GM19324 (cell line): ENCODE measurements around the gene LATS2.
"Not testable (repeated sequence)": the region's sequence is repeated elsewhere in the genome, so short reads cannot be mapped to it uniquely, and the experiment has no call there.

ENCODE experiments used
- ATAC-seq: cut with Tn5 transposase; IDR thresholded peaks from one replicate; pipeline ENCODE4 v1.9.1; 2021; ENCODE audit warnings: mild to moderate bottlenecking, moderate library complexity; ENCODE audit not compliant: unreplicated experiment, low FRiP score

LATS2 gene

DNA sequence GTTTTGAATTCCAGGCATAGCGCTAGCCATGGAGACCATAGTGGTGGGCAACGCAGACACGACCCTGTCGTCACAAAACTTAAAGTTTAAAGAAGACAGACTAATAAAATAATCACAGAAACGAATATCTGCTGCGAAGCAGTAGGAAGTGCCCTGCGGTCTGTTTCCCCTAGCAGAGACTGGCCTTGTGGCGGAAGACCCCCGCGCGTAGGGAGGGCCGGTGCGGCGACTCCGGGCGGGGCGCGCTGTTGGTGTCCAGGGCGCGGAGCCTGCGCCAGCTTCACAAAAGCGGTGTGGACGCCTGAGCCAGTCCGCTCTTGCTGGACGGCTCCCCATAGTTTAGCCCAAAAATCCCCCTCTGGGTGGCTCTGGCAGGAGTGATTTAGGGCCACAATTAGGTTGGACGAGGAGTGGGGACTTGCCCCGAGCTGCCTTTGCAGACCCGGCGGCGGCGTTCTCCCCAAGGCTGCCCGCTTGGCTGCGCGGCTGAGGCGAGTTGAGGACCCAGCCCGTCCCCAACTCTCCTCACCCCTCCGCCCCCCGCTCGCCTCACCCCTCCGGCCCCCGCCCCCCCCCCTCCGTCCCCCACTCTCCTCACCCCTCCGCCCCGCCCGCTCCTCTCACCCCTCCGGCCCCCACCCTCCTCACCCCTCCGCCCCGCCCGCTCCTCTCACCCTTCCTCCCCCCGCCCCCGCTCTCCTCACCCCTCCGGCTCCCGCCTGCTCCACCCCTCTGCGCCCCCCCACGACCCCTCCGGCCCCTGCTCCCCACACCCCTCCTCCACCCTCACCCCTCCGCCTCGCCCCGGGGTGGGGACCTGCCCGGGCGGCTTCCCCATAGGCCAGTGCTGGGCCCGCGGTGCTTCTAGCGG is 14.2 kb upstream of the LATS2 start:
- ATAC-seq, result no peak

- ATAC-seq, result no peak
Measured at GRCh38 chr13:21075011-21075378, 13.6 kb upstream of the LATS2 start.

- no peak for ATAC-seq
Measured at GRCh38 chr13:21074546-21074945, 13.2 kb upstream of the LATS2 start.

DNA sequence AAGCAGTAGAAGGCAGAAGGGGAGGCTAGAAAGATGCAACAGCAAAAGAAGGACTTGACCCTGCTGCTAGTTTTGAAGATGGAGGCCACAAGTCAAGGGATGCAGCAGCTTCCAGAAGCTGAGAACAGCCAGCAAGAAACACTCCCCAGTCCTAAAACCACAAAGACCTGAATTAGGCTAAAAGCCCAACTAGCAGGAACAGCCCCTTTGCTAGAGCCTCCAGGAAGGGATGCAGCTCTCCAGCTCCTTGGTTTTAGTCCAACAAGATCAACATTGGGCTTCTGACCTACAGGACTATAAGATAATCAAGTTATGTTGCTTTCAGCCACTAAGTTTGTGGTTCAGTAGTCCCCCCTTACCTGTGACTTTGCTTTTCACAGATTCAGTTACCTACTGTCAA is 10.5 kb upstream of the LATS2 start:
- ATAC-seq, result no peak

DNA sequence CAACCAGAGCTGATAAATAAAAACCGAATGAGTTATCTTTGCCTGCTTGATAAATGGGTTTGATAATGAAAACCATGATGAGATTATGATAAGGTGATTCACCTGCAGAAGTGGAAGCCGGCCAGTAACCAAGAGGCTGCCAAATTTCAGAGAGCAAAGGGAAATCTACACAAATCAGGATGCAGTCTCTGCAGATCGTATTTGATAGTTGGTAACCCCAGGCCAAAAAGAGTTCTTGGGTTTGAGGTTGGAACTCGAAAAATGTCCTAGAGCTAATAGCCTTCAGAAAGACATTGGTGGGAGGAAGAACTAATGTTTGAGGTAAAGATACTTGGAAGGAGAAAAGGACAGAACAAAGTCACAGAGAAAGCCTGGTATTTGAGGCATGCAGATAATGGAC is 9.6 kb upstream of the LATS2 start:
- ATAC-seq, result no peak

GRCh38 chr13:21069561-21070004 is 8.2 kb upstream of the LATS2 start:
- no peak for ATAC-seq

GRCh38 chr13:21067848-21068247 is 6.5 kb upstream of the LATS2 start:
- ATAC-seq, result no peak

DNA sequence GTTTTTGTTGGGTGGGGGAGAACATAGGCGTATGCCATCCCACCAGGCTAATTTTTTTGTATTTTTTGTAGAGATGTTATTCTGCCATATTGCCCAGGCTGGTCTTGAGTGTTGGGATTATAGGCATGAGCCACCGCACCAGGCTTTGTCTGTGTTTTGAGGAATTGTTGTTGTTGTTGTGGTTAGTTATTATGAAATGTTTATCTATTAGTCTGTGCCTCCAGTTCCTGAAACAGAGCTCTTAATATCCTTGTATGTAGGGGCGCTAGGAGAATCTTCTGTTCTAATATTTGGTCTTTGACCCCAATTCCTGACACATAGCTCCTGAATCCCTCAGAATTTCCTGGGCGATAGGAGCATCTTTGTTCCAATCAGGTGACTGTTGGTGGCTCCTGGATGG is 5.6 kb upstream of the LATS2 start:
- ATAC-seq, result no peak

- no peak for ATAC-seq
Measured at GRCh38 chr13:21065686-21066085, 4.3 kb upstream of the LATS2 start.

- no peak for ATAC-seq
Measured at GRCh38 chr13:21063031-21063430, 1.6 kb upstream of the LATS2 start.

DNA sequence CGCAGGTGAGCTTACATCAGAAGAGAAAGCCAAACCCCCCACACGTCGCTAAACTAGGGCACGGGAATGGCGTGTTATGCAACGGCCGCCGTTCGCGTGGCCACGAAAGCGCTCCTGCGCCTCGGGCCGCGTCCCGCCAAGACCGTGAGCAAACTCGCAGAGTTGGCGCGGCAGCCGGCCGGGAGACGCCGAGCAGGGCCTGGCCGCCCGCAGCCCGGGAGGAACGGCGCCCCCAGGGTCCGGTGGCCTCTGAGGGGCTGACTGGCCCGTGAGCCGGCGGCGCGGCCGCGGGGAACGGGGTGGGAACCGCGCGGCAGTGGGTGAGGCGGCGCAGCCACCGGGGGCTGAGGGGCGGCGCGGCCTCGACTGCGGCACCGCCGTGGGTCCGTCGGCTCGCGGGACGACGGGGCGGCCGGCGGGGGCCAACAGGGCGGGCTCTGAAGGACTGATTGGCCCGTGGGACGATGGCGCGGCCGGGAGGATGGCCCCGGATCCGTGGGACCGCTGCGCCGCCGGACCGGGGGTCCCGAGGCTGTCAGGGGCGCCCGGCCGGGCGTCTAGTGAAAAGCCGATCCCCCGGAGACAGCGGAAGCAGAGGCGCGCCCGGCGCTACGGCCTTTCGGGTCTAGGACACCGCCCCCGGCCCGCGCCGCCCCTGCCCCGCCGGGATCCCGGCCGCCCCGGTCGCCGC is 903 bp downstream of the LATS2 start:
- ATAC-seq, result no peak

DNA sequence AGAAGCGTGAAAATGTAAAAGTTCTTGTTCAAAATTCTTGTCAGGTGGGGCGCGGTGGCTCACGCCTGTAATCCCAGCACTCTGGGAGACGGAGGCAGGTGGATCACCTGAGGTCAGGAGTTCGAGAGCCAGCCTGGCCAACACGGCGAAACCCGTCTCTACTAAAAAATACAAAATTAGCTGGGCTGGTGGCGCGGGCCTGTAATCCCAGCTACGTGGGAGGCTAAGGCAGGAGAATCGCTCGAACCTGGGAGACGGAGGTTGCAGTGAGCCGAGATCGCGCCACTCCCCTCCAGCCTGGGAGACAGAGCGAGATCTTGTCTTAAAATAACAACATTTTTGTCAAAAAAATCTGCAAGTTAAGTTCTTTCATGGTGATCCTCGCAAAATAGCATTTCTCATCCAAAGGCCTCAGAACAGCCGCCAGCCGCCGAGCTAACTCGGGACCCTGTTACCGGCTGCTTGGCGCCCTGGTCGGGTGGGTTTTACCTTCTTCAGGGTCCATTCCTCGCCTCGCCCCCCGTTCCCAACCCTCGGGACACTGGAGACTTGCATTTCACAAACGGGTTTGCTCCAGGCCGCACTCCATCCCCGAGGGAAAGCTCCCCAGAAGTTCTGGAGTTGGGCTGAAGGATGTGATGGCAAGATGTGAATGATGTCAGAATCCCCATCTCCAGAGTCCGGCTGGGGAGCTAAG is 1.6 kb downstream of the LATS2 start:
- ATAC-seq, result no peak

GRCh38 chr13:21058361-21058760 is 3.0 kb downstream of the LATS2 start:
- no peak for ATAC-seq

- ATAC-seq, result no peak
Measured at GRCh38 chr13:21055511-21056045, 5.8 kb downstream of the LATS2 start.

DNA sequence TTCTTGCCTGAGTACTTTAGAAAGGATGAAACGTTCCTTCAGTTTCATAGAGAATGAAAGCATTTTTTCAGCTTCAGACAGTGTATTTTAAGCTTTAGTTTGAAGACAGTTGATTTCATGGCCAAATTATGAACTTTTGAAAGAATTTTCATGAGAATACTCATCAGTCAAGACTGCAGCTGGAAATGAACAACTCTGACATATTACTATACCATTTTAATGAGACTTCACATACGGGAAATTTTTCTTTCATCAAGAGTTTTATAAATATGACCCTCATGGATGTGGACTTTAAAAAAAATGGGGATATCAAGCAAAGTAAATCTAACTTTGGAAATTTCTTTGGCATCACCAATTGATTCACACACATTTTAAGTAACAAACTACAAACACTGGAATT is 6.4 kb downstream of the LATS2 start:
- no peak for ATAC-seq

- no peak for ATAC-seq
Measured at GRCh38 chr13:21054313-21054712, 7.1 kb downstream of the LATS2 start.

- no peak for ATAC-seq
Measured at GRCh38 chr13:21053231-21053630, 8.2 kb downstream of the LATS2 start.

DNA sequence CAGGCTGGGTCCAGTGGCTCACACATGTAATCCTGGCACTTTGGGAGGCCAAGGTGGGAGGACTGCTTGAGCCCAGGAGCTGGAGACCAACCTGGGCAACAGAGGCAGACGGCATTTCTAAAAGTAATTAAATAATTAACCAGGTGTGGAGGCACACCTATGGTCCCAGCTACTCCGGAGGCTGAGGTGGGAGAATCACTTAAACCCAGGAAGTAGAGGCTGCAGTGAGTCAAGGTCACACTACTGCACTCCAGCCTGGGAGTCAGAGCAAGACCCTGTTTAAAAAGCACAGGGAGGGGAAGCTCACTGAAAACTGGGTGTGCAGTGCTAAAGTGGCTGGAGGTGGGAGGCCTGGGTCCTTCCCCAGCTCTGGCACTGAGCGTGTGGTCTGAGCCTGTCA is 9.7 kb downstream of the LATS2 start:
- ATAC-seq, result no peak

- no peak for ATAC-seq
Measured at GRCh38 chr13:21050288-21051197, 10.8 kb downstream of the LATS2 start.

GRCh38 chr13:21049731-21050130 is 11.7 kb downstream of the LATS2 start:
- ATAC-seq, result not testable (repeated sequence)
